Measurements from ENCODE around the gene PECR. TPM values are rescaled to one million over a fixed set of nuclear protein-coding genes. Genes with fewer than 3 reads are reported as not detected.
"Not testable (repeated sequence)": the region's sequence is repeated elsewhere in the genome, so short reads cannot be mapped to it uniquely, and the experiment has no call there.

PECR gene
- total and polyA plus RNA-seq, 5 experiments from 2014 or later: 15.7 to 33.3 (median 25.4) TPM

- Mint-ChIP-seq H3K36me3 (peaks cover 0 to 5% (median 0%) of the 10 kb centered on the region in 3 donors), H3K9me3 (no peaks in the 10 kb centered on the region), H3K4me1 (peaks cover 26 to 47% (median 31%) of the 10 kb centered on the region in 4 donors), H3K27ac (peak overlapping the region in 2 of 10 donors; percentile 28 to 75), H3K4me3 (peak overlapping the region in 2 of 10 donors; percentile 7 to 66), H3K27me3 (no peaks in the 10 kb centered on the region)
- ATAC-seq (peak in 1 of 2 donors; percentile 23), DNase-seq (no peak)
- POLR2A ChIA-PET: interaction anchor here (0.6 kb wide), 1 partner anchor 77 kb away, joined by 6 read pairs; the partner anchor contains the start of gene PECR
Measured at GRCh38 chr2:216004697-216005283, 76.8 kb downstream of the PECR start.

GRCh38 chr2:216003876-216004696, 77.5 kb downstream of the PECR start:
- Mint-ChIP-seq H3K4me1 (peaks cover 26 to 47% (median 31%) of the 10 kb centered on the region in 4 donors), H3K36me3 (peaks cover 0 to 5% (median 0%) of the 10 kb centered on the region in 3 donors), H3K27ac (peak overlapping the region in 5 of 10 donors; percentile 16 to 75 (median 41)), H3K9me3 (no peaks in the 10 kb centered on the region), H3K4me3 (no peak overlapping the region), H3K27me3 (no peaks in the 10 kb centered on the region)
- no peak for DNase-seq
- POLR2A ChIA-PET: no interaction called here
- no peak for ATAC-seq

- POLR2A ChIA-PET: no interaction called here
- peaks cover 27 to 49% (median 33%) of the 10 kb centered on the region in 4 donors for H3K4me1 Mint-ChIP-seq
- peak overlapping the region in 7 of 10 donors; percentile 9 to 94 (median 67) for H3K27ac Mint-ChIP-seq
- no peaks in the 10 kb centered on the region for H3K27me3 Mint-ChIP-seq
- no peak overlapping the region for H3K4me3 Mint-ChIP-seq
- DNase-seq (no peak), ATAC-seq (no peak)
- peaks cover 0 to 5% (median under 1%) of the 10 kb centered on the region in 3 donors for H3K36me3 Mint-ChIP-seq
- no peaks in the 10 kb centered on the region for H3K9me3 Mint-ChIP-seq
Measured at GRCh38 chr2:216002693-216003092, 78.9 kb downstream of the PECR start.

GRCh38 chr2:216002101-216002678, 79.4 kb downstream of the PECR start:
- no peaks in the 10 kb centered on the region for H3K9me3 Mint-ChIP-seq
- POLR2A ChIA-PET: no interaction called here
- no peak overlapping the region for H3K4me3 Mint-ChIP-seq
- peaks cover 0 to 5% (median 4%) of the 10 kb centered on the region in 3 donors for H3K36me3 Mint-ChIP-seq
- H3K4me1 Mint-ChIP-seq: peaks cover 31 to 52% (median 37%) of the 10 kb centered on the region in 4 donors
- no peak for ATAC-seq
- H3K27ac Mint-ChIP-seq: peak overlapping the region in 7 of 10 donors; percentile 6 to 94 (median 67)
- H3K27me3 Mint-ChIP-seq: no peaks in the 10 kb centered on the region
- DNase-seq: no peak

- ATAC-seq: no peak
- Mint-ChIP-seq H3K27me3 (no peaks in the 10 kb centered on the region), H3K36me3 (peaks cover 3 to 9% (median 4%) of the 10 kb centered on the region in 3 donors), H3K27ac (peak overlapping the region in 1 of 10 donors; percentile 2), H3K4me3 (no peak overlapping the region), H3K4me1 (peaks cover 25 to 46% (median 31%) of the 10 kb centered on the region in 4 donors), H3K9me3 (no peaks in the 10 kb centered on the region)
- no peak for DNase-seq
- POLR2A ChIA-PET: no interaction called here
Measured at GRCh38 chr2:216001216-216002100, 80.2 kb downstream of the PECR start.

- Mint-ChIP-seq H3K4me3 (no peak overlapping the region), H3K4me1 (peaks cover 11 to 22% (median 17%) of the 10 kb centered on the region in 4 donors), H3K36me3 (peaks cover 16 to 33% (median 30%) of the 10 kb centered on the region in 3 donors), H3K27ac (no peak overlapping the region), H3K9me3 (peaks cover 0 to 1% (median 0%) of the 10 kb centered on the region in 9 donors), H3K27me3 (no peaks in the 10 kb centered on the region)
- ATAC-seq (no peak), DNase-seq (no peak)
- POLR2A ChIA-PET: no interaction called here
Measured at GRCh38 chr2:215998636-215999035, 83.0 kb downstream of the PECR start.

- POLR2A ChIA-PET: no interaction called here
- H3K27me3 Mint-ChIP-seq: no peaks in the 10 kb centered on the region
- peaks cover 0 to 11% (median 3%) of the 10 kb centered on the region in 9 donors for H3K9me3 Mint-ChIP-seq
- DNase-seq (no peak), ATAC-seq (no peak)
- H3K36me3 Mint-ChIP-seq: peaks cover 31 to 45% (median 43%) of the 10 kb centered on the region in 3 donors
- peak overlapping the region in 5 of 10 donors; percentile 1 to 60 (median 18) for H3K27ac Mint-ChIP-seq
- H3K4me1 Mint-ChIP-seq: peaks cover 6 to 12% (median 7%) of the 10 kb centered on the region in 4 donors
- peak overlapping the region in 2 of 10 donors; percentile 1 to 20 for H3K4me3 Mint-ChIP-seq
Measured at GRCh38 chr2:215997219-215997618, 84.4 kb downstream of the PECR start.

GRCh38 chr2:215994911-215995310, 86.7 kb downstream of the PECR start:
- Mint-ChIP-seq H3K36me3 (peaks cover 52 to 68% (median 66%) of the 10 kb centered on the region in 3 donors), H3K27me3 (no peaks in the 10 kb centered on the region), H3K9me3 (peaks cover 11 to 33% (median 22%) of the 10 kb centered on the region in 9 donors), H3K27ac (no peak overlapping the region), H3K4me1 (peaks cover 6 to 8% (median 7%) of the 10 kb centered on the region in 4 donors), H3K4me3 (no peak overlapping the region)
- ATAC-seq: no peak
- POLR2A ChIA-PET: no interaction called here
- DNase-seq: no peak

- not testable (repeated sequence) for DNase-seq
- H3K9me3 Mint-ChIP-seq: peaks cover 11 to 64% (median 30%) of the 10 kb centered on the region in 9 donors
Measured at GRCh38 chr2:215988556-215989207, 92.9 kb downstream of the PECR start.

More at GRCh38 chr2:215988556-215989207, 92.9 kb downstream of the PECR start:
- peaks cover 72 to 83% (median 78%) of the 10 kb centered on the region in 3 donors for H3K36me3 Mint-ChIP-seq
- H3K27me3 Mint-ChIP-seq, ATAC-seq, H3K4me1 Mint-ChIP-seq, H3K27ac Mint-ChIP-seq, H3K4me3 Mint-ChIP-seq, POLR2A ChIA-PET: not testable (repeated sequence)
